GOT3 (cell line): ENCODE measurements around the gene CHRNB2.
"Not testable (repeated sequence)": the region's sequence is repeated elsewhere in the genome, so short reads cannot be mapped to it uniquely, and the experiment has no call there.

Experiments used
- DNase-seq: peaks from one replicate; lab custom pipeline; 2025; ENCODE audit warnings: mixed read lengths; lab: John Stamatoyannopoulos, UW

Gene CHRNB2

GRCh38 chr1:154567386-154568156 is at the start of gene CHRNB2:
Gene CHRNB2 (plus strand): TSS chr1:154567778. CDS start chr1:154568045, 267 bp downstream.
- no peak for DNase-seq

- DNase-seq: no peak
Observed at GRCh38 chr1:154519591-154519991, 48.0 kb upstream of the CHRNB2 start.

GRCh38 chr1:154520333-154520732 is 47.2 kb upstream of the CHRNB2 start:
- DNase-seq: no peak

- DNase-seq: no peak
Observed at GRCh38 chr1:154521695-154522094, 45.9 kb upstream of the CHRNB2 start.

GRCh38 chr1:154524881-154525280 is 42.7 kb upstream of the CHRNB2 start:
- DNase-seq: no peak

GRCh38 chr1:154527192-154527591 is 40.4 kb upstream of the CHRNB2 start:
- DNase-seq: no peak

GRCh38 chr1:154529308-154529707 is 38.3 kb upstream of the CHRNB2 start:
- no peak for DNase-seq

- not testable (repeated sequence) for DNase-seq
Observed at GRCh38 chr1:154531950-154532349, 35.6 kb upstream of the CHRNB2 start.

- no peak for DNase-seq
Observed at GRCh38 chr1:154533952-154534844, 33.4 kb upstream of the CHRNB2 start.

- no peak for DNase-seq
Observed at GRCh38 chr1:154536570-154536969, 31.0 kb upstream of the CHRNB2 start.

GRCh38 chr1:154539486-154540483 is 27.8 kb upstream of the CHRNB2 start:
- no peak for DNase-seq

- no peak for DNase-seq
Observed at GRCh38 chr1:154541231-154541630, 26.3 kb upstream of the CHRNB2 start.

GRCh38 chr1:154546264-154547063 is 21.1 kb upstream of the CHRNB2 start:
- no peak for DNase-seq

- DNase-seq: no peak
Observed at GRCh38 chr1:154547105-154547732, 20.4 kb upstream of the CHRNB2 start.

- no peak for DNase-seq
Observed at GRCh38 chr1:154548028-154548427, 19.6 kb upstream of the CHRNB2 start.

GRCh38 chr1:154549202-154549770 is 18.3 kb upstream of the CHRNB2 start:
- no peak for DNase-seq

- no peak for DNase-seq
Observed at GRCh38 chr1:154550070-154550469, 17.5 kb upstream of the CHRNB2 start.

- no peak for DNase-seq
Observed at GRCh38 chr1:154550657-154551056, 16.9 kb upstream of the CHRNB2 start.

- DNase-seq: no peak
Observed at GRCh38 chr1:154551474-154551873, 16.1 kb upstream of the CHRNB2 start.

- no peak for DNase-seq
Observed at GRCh38 chr1:154552036-154552435, 15.5 kb upstream of the CHRNB2 start.
